Esophagus (tissue), 2 donors: ENCODE data around the gene FOS. TPM values are rescaled to one million over a fixed set of nuclear protein-coding genes. Genes with fewer than 3 reads are reported as not detected.

Experiments used
- H3K27ac ChIP-seq, 2 donors: one replicate each; pipeline ENCODE4 v1.5.1; 2013; ENCODE audit warnings: low read depth in 2 of 2, mild to moderate bottlenecking in 2 of 2, inconsistent platforms in 1 of 2, low read length in 1 of 2, moderate library complexity in 1 of 2
- H3K27me3 ChIP-seq, 2 donors: one replicate each; pipeline ENCODE4 v1.6.1; 2013; ENCODE audit warnings: low read length in 2 of 2, control low read depth in 1 of 2, mild to moderate bottlenecking in 1 of 2; ENCODE audit not compliant: insufficient read depth in 2 of 2, control insufficient read depth in 1 of 2
- H3K36me3 ChIP-seq, 2 donors: one replicate each; pipeline ENCODE4 v1.6.1; 2013; ENCODE audit warnings: low read length in 1 of 2; ENCODE audit not compliant: control insufficient read depth in 2 of 2, insufficient read depth in 2 of 2
- H3K4me1 ChIP-seq, 2 donors: one replicate each; pipeline ENCODE4 v1.6.1; 2013; ENCODE audit warnings: low read length in 1 of 2; ENCODE audit not compliant: control insufficient read depth in 2 of 2, insufficient read depth in 2 of 2
- H3K4me3 ChIP-seq, 2 donors: one replicate each; pipeline ENCODE4 v1.5.1; 2013; ENCODE audit warnings: low read length in 2 of 2, mild to moderate bottlenecking in 2 of 2, low read depth in 1 of 2, moderate library complexity in 1 of 2
- H3K9me3 ChIP-seq, 2 donors: one replicate each; pipeline ENCODE4 v1.6.1; 2013; ENCODE audit warnings: mild to moderate bottlenecking in 2 of 2, low read depth in 1 of 2, low read length in 1 of 2, moderate library complexity in 1 of 2; ENCODE audit not compliant: control insufficient read depth in 2 of 2, insufficient read depth in 1 of 2
- WGBS, 2 donors: extraction: QIAGEN DNeasy Blood & Tissue Kit; methylation state at CpG; one replicate each; pipeline ENCODE4 v1.1.7; 2013; 5-methylcytosine and 5-hydroxymethylcytosine counted together
- polyA plus RNA-seq, 2 donors: library from polyadenylated mRNA; stranded (reverse); fragments of 200-250 nt; gene quantifications; one replicate each; pipeline ENCODE4 v1.2.3, GENCODE V29; 2013
- donor health status: healthy with polysubstance abuse.
- donor health status: Bipolar disorder and iron deficiency.

FOS gene
- polyA plus RNA-seq, 2 donors = 99.5 to 102 TPM

GRCh38 chr14:75236901-75237419 lies 41.7 kb upstream of the FOS start:
- WGBS, 2 donors = 50 to 58% methylated on average over 9 of the region's 9 CpGs
- H3K36me3 ChIP-seq = no peaks in the 10 kb centered on the region
- no peaks in the 10 kb centered on the region for H3K9me3 ChIP-seq
- H3K27ac ChIP-seq = peak overlapping the region; percentile 34 to 79
- no peaks in the 10 kb centered on the region for H3K27me3 ChIP-seq
- H3K4me1 ChIP-seq = peaks cover 0 to 7% of the 10 kb centered on the region in 2 donors
- no peak overlapping the region for H3K4me3 ChIP-seq

- Histone ChIP-seq H3K4me1 (peaks cover 0 to 7% of the 10 kb centered on the region in 2 donors), H3K27me3 (no peaks in the 10 kb centered on the region), H3K27ac (peak overlapping the region; percentile 22 to 44), H3K4me3 (no peak overlapping the region), H3K36me3 (no peaks in the 10 kb centered on the region), H3K9me3 (no peaks in the 10 kb centered on the region)
- WGBS, 2 donors = 45 to 58% methylated on average over 11 of the region's 11 CpGs
Observed at GRCh38 chr14:75238756-75239455, 39.7 kb upstream of the FOS start.

GRCh38 chr14:75240781-75241180 lies 37.8 kb upstream of the FOS start:
- H3K27ac ChIP-seq = no peak overlapping the region
- no peaks in the 10 kb centered on the region for H3K27me3 ChIP-seq
- H3K36me3 ChIP-seq = no peaks in the 10 kb centered on the region
- H3K9me3 ChIP-seq = no peaks in the 10 kb centered on the region
- H3K4me1 ChIP-seq = peaks cover 0 to 6% of the 10 kb centered on the region in 2 donors
- WGBS, 2 donors = 73 to 74% methylated on average over 6 of the region's 6 CpGs
- no peak overlapping the region for H3K4me3 ChIP-seq

GRCh38 chr14:75242546-75243273 lies 35.9 kb upstream of the FOS start:
- Histone ChIP-seq H3K4me3 (no peak overlapping the region), H3K27me3 (no peaks in the 10 kb centered on the region), H3K27ac (peak overlapping the region; percentile 71 to 74), H3K36me3 (no peaks in the 10 kb centered on the region), H3K4me1 (peaks cover 0 to 3% of the 10 kb centered on the region in 2 donors), H3K9me3 (no peaks in the 10 kb centered on the region)
- WGBS, 2 donors = 32 to 44% methylated on average over 12 of the region's 12 CpGs

- no peak overlapping the region for H3K27ac ChIP-seq
- no peaks in the 10 kb centered on the region for H3K27me3 ChIP-seq
- H3K36me3 ChIP-seq = no peaks in the 10 kb centered on the region
- H3K9me3 ChIP-seq = no peaks in the 10 kb centered on the region
- H3K4me1 ChIP-seq = peaks cover 0 to 2% of the 10 kb centered on the region in 2 donors
- WGBS, 2 donors = 82 to 93% methylated on average over 5 of the region's 5 CpGs
- no peak overlapping the region for H3K4me3 ChIP-seq
Observed at GRCh38 chr14:75244121-75244520, 34.5 kb upstream of the FOS start.

GRCh38 chr14:75246546-75247285 lies 31.9 kb upstream of the FOS start:
- H3K4me3 ChIP-seq = no peak overlapping the region
- WGBS, 2 donors = 71 to 75% methylated on average over 7 of the region's 7 CpGs
- peaks cover 0 to 2% of the 10 kb centered on the region in 2 donors for H3K4me1 ChIP-seq
- no peak overlapping the region for H3K27ac ChIP-seq
- no peaks in the 10 kb centered on the region for H3K27me3 ChIP-seq
- H3K9me3 ChIP-seq = no peaks in the 10 kb centered on the region
- no peaks in the 10 kb centered on the region for H3K36me3 ChIP-seq

- H3K27me3 ChIP-seq = no peaks in the 10 kb centered on the region
- H3K36me3 ChIP-seq = no peaks in the 10 kb centered on the region
- WGBS, 2 donors = 55 to 65% methylated on average over 15 of the region's 15 CpGs
- H3K9me3 ChIP-seq = no peaks in the 10 kb centered on the region
- H3K27ac ChIP-seq = no peak overlapping the region
- no peak overlapping the region for H3K4me3 ChIP-seq
- H3K4me1 ChIP-seq = peaks cover 0 to 2% of the 10 kb centered on the region in 2 donors
Observed at GRCh38 chr14:75247286-75247922, 31.2 kb upstream of the FOS start.

- Histone ChIP-seq H3K27ac (no peak overlapping the region), H3K36me3 (no peaks in the 10 kb centered on the region), H3K27me3 (no peaks in the 10 kb centered on the region), H3K4me1 (peaks cover 0 to 2% of the 10 kb centered on the region in 2 donors), H3K9me3 (no peaks in the 10 kb centered on the region), H3K4me3 (no peak overlapping the region)
- WGBS, 2 donors = 84 to 85% methylated on average over 6 of the region's 6 CpGs
Observed at GRCh38 chr14:75247939-75248338, 30.7 kb upstream of the FOS start.
